ENCODE data around the gene RDH14.
A peak's percentile ranks its signal among the peaks of the same experiment; 100 is the strongest.

Gene RDH14

GRCh38 chr2:18520451-18521425 lies 39.7 kb downstream of the RDH14 start:
- DNase-seq (ENCODE audit: low read depth) = peak; percentile 77

- no peak for DNase-seq (ENCODE audit: low read depth)
These were observed 40.5 kb downstream of the RDH14 start for GRCh38 chr2:18519914-18520450.

- DNase-seq (ENCODE audit: low read depth) = peak; percentile 47
These were observed 42.0 kb downstream of the RDH14 start for GRCh38 chr2:18518116-18519111.

- DNase-seq (ENCODE audit: low read depth) = no peak
These were observed 43.1 kb downstream of the RDH14 start for GRCh38 chr2:18517386-18517785.

- no peak for DNase-seq (ENCODE audit: low read depth)
These were observed 44.3 kb downstream of the RDH14 start for GRCh38 chr2:18516112-18516511.

GRCh38 chr2:18514526-18515461 lies 45.7 kb downstream of the RDH14 start:
- peak; percentile 60 for DNase-seq (ENCODE audit: low read depth)

- DNase-seq (ENCODE audit: low read depth) = no peak
These were observed 49.7 kb downstream of the RDH14 start for GRCh38 chr2:18510775-18511174.

- DNase-seq (ENCODE audit: low read depth) = no peak
These were observed 53.5 kb downstream of the RDH14 start for GRCh38 chr2:18506883-18507509.

GRCh38 chr2:18505703-18506341 lies 54.6 kb downstream of the RDH14 start:
- no peak for DNase-seq (ENCODE audit: low read depth)

Data from fibroblast of gingiva (primary cell).